KOPT-K1 (cell line): ENCODE results near the gene MYO1A.

Experiments used
- H3K27ac ChIP-seq: fragments of 200-600 bp; sonication (generic); 2 replicates; pipeline ENCODE4 v1.5.1; 2016; ENCODE audit warnings: antibody characterized with exemption, mild to moderate bottlenecking, low read depth, low read length; ENCODE audit not compliant: poor library complexity, severe bottlenecking
- H3K36me3 ChIP-seq: fragments of 200-600 bp; sonication (generic); 2 replicates; pipeline ENCODE4 v1.5.1; 2017; ENCODE audit warnings: antibody characterized with exemption, mild to moderate bottlenecking, low read length, moderate library complexity; ENCODE audit not compliant: insufficient read depth
- H3K9me3 ChIP-seq: fragments of 200-600 bp; sonication (generic); 2 replicates; pipeline ENCODE4 v1.5.1; 2017; ENCODE audit warnings: antibody characterized with exemption, low read length, mild to moderate bottlenecking; ENCODE audit not compliant: insufficient read depth, poor library complexity, severe bottlenecking

Gene MYO1A

DNA sequence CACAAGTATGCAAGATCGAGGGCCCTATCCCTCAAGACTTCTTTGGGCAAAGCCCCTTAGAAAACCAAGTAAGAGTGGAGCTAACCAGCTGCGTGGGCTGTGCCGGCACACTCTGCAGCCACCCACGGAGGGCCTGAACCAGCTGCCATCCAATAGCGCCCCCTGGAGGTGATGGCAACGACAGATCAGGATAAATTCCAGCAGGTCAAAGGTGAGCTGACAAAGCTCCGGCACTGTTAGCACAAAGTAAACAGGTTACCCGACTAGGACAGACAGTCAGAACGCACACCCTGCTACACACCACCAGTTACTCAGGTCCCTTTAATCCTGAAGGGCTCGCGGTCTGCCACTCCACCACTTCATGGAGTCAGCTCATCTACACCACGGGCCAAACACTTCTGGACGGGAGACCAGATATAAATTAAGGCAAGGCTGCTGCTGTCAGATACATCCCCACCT is 48.5 kb downstream of the MYO1A start:
- Histone ChIP-seq H3K36me3 (peaks cover 75% of the 10 kb centered on the region), H3K27ac (no peak overlapping the region), H3K9me3 (no peaks in the 10 kb centered on the region)

DNA sequence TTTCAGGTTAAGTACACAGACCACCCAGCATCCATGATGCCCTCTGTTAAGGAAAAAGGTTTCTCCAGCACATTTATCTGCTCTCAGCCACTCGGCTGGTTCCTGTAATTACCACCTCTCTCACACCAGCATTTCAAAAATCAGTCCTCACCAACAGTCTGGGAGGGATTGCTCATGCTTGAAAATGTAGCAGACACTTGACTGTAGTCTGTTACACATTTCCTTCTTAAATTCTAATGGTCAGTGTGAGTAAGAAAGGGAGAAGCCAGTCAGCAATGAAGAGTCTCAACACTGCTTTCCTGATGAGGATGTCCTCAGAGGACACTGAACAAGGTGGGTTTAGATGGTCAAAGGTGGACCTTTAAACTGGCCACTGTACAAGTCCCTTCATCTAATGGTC is 49.5 kb downstream of the MYO1A start:
- Histone ChIP-seq H3K36me3 (peaks cover 82% of the 10 kb centered on the region), H3K9me3 (no peaks in the 10 kb centered on the region), H3K27ac (no peak overlapping the region)

DNA sequence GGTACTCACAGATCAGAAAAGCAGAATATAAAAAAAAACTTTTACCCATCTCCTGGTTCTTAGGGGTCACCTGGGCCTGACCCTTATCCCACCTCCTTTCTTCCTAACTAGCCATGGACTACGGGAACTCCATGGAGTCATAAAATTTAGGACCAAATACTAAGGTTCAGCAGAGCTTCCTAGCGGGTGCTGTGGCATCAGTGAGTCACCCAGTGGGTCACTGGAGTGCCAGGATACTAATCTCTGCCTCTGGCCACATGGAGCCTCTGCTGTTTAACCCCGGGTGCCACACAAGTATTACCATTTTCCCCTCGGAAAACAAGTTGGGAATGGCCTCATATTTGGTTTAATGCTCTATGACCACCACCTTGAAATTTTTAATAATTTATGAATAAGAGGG is 50.5 kb downstream of the MYO1A start:
- Histone ChIP-seq H3K9me3 (no peaks in the 10 kb centered on the region), H3K27ac (no peak overlapping the region), H3K36me3 (peaks cover 78% of the 10 kb centered on the region)

DNA sequence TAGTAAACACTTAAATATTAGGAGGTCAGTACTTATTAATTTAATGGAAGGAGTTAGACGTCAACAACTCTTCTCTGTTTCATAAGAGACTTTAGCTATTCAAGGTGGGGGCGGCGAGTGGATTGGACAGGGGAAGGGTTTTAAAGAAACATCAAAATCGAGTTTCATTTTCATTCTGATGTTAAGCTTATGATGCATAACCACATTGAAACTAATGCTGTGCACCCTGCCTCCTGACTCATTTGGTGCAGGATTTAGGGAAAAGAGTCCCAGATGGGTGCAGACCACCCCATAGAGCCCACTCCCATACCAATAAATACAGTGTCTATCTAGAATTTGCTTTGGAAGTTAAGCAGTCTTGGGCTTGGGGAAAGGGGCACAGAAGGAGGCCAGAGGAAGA is 50.9 kb downstream of the MYO1A start:
- H3K9me3 ChIP-seq, result no peaks in the 10 kb centered on the region
- H3K36me3 ChIP-seq, result peaks cover 73% of the 10 kb centered on the region
- no peak overlapping the region for H3K27ac ChIP-seq

DNA sequence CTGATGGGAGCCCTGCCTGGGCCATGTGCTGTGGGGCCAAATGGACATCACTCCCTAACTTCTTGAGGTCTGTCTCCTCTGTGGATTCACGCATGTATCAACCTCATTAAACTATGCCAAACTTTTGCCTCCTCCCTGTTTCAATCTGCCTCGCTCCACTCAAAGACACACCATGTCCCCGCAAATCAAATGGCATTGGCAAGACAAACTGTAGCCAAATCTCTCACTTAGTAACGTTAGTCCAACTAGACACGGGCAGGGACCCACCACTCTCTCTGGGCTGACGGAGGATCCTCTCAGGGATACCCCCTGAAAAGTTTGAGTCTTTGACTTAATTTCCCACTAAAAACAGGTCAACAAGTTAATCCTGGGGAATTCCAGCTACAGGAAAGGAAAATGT is 51.6 kb downstream of the MYO1A start:
- Histone ChIP-seq H3K27ac (no peak overlapping the region), H3K36me3 (peaks cover 66% of the 10 kb centered on the region), H3K9me3 (no peaks in the 10 kb centered on the region)

DNA sequence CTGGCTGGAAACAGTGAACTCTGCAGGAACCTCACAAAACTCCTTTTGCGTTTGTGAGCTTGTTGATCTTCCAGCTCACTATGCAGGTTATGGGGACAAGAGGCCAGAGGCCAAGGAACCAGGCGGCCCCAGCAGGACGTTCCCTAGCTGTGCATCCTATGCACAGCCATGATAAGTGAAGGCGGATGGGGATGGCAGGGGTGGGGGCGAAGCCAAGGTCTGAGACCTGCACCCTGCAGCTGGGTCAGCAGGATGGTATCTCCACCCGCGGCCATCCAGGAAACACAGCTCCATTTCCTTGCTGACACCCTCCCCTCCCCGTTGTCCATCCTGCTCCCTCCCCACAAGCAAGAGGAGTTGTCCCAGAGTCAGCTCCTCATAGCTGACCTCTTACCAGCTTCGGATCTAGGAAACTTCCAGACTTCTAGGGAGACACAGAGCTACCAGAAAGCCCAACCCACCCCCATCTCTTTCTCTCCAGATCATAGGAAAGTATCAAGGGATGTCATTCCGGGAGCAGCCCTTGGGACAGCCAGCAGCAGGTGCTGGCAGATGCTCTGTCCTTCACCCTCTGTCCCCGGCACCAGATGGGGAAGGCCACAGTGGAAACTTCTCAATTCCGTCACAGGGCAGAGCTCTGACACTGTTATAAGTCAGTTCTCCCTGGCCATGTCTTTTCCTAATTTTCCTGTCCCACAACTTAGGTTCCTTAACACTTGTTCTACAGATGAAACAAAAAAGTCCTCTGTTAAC is 53.0 kb downstream of the MYO1A start:
- Histone ChIP-seq H3K27ac (no peak overlapping the region), H3K36me3 (peaks cover 53% of the 10 kb centered on the region), H3K9me3 (no peaks in the 10 kb centered on the region)

DNA sequence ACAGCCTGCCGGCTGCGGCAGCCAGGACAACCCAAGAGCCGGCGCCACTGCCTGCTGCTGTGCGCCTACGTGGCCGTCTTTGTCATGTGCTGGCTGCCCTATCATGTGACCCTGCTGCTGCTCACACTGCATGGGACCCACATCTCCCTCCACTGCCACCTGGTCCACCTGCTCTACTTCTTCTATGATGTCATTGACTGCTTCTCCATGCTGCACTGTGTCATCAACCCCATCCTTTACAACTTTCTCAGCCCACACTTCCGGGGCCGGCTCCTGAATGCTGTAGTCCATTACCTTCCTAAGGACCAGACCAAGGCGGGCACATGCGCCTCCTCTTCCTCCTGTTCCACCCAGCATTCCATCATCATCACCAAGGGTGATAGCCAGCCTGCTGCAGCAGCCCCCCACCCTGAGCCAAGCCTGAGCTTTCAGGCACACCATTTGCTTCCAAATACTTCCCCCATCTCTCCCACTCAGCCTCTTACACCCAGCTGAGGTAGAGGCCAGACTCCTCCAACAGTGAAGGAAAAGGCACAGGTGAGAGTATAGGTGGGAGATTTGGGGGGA is 53.9 kb downstream of the MYO1A start:
- peaks cover 43% of the 10 kb centered on the region for H3K36me3 ChIP-seq

DNA sequence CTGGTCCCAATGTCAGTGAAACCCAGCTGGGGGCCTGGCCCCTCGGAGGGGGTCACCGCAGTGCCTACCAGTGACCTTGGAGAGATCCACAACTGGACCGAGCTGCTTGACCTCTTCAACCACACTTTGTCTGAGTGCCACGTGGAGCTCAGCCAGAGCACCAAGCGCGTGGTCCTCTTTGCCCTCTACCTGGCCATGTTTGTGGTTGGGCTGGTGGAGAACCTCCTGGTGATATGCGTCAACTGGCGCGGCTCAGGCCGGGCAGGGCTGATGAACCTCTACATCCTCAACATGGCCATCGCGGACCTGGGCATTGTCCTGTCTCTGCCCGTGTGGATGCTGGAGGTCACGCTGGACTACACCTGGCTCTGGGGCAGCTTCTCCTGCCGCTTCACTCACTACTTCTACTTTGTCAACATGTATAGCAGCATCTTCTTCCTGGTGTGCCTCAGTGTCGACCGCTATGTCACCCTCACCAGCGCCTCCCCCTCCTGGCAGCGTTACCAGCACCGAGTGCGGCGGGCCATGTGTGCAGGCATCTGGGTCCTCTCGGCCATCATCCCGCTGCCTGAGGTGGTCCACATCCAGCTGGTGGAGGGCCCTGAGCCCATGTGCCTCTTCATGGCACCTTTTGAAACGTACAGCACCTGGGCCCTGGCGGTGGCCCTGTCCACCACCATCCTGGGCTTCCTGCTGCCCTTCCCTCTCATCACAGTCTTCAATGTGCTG is 54.6 kb downstream of the MYO1A start:
- no peak overlapping the region for H3K27ac ChIP-seq
- peaks cover 37% of the 10 kb centered on the region for H3K36me3 ChIP-seq
- H3K9me3 ChIP-seq, result no peaks in the 10 kb centered on the region

More for the DNA sequence above, 53.9 kb downstream of the MYO1A start:
- no peaks in the 10 kb centered on the region for H3K9me3 ChIP-seq
- H3K27ac ChIP-seq, result no peak overlapping the region

DNA sequence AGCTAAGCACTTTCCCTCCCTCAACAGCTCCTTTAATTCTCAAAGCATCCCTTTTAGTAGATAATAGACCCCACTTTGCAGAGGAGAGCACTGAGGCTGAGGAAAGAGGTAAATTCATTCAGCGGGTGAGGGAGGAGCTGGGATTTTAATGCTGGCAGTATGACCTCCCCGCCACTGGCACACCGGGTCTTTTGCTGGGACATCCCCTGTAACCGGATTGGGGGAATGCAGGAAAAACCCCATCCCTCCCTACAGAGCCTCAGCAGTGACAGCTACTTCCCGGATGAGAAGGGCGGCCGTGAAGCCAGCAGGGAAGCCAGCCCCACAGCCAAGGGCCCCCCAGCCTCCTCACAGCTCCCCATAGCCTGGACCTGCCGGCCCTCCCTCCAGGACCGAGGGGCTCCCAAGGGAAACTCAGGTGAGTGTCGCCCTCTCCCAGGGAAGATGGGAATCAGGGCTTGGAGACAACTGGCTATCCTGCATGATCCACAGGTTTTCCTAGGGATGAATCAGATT is 55.6 kb downstream of the MYO1A start:
- H3K27ac ChIP-seq, result no peak overlapping the region
- H3K36me3 ChIP-seq, result peaks cover 26% of the 10 kb centered on the region
- H3K9me3 ChIP-seq, result no peaks in the 10 kb centered on the region

DNA sequence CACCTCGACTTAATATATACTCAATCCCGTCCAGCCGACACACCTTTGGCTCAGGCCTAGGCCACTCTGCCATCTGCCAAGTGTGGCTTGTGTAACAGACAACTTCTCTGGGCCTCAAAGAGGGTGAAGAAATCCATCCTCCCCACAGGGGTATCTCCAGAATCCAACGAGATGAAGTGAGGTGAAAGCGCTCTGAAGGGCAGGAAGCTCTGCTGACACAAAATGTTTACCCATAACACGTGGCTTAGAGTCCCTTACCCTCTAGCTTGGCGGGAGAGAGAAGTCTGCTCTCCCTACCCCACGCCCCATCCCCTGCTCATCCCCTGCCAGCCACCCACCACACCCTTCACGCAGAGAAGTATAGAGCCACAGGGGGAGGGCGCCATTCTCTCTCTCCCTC is 56.6 kb downstream of the MYO1A start:
- no peak overlapping the region for H3K27ac ChIP-seq
- peaks cover 18% of the 10 kb centered on the region for H3K36me3 ChIP-seq
- H3K9me3 ChIP-seq, result no peaks in the 10 kb centered on the region

DNA sequence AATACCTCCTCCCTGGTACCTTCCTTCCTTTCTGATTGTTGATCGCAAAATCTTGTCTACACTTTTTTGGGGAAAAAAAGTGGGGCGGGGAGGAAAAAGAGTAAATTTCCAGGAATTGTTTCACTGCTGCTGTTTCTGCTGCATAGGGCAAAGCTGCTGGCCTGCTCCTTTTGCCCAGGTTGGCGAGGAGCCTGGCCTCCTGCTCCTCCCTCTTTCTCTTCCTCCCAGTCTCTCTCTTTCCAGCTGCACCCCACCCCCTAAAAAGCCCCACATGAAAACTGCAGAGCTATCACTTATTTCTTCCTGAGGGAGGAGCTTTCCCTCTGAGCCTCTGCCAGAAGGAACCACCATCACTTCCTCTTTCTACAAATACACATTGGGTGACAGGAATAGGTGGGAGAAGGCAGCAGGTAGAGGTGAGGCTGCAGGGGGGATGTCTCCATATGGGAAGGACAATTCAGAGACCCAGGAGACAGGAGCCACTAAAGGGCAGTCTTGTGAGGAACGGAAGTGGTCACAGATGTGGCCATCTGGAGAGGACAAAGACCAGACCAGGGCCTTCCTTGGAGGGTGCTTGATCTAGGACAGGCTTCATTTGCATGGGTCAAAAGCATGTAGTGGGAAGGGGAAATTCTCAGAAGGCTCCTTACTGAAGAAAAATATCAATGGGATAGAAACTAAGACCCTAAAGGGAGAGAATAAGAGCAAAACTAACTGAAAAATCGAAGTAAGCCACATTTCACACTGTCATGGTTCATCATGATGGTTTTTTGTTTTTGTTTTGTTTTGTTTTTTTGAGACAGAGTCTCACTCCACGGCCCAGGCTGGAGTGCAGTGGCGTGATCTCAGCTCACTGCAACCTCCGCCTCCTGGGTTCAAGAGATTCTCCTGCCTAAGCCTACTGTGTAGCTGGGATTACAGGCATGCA is 58.3 kb downstream of the MYO1A start:
- peaks cover 7% of the 10 kb centered on the region; the same call in 1 of the 2 replicates for H3K36me3 ChIP-seq
- no peak overlapping the region for H3K27ac ChIP-seq
- H3K9me3 ChIP-seq, result no peaks in the 10 kb centered on the region

DNA sequence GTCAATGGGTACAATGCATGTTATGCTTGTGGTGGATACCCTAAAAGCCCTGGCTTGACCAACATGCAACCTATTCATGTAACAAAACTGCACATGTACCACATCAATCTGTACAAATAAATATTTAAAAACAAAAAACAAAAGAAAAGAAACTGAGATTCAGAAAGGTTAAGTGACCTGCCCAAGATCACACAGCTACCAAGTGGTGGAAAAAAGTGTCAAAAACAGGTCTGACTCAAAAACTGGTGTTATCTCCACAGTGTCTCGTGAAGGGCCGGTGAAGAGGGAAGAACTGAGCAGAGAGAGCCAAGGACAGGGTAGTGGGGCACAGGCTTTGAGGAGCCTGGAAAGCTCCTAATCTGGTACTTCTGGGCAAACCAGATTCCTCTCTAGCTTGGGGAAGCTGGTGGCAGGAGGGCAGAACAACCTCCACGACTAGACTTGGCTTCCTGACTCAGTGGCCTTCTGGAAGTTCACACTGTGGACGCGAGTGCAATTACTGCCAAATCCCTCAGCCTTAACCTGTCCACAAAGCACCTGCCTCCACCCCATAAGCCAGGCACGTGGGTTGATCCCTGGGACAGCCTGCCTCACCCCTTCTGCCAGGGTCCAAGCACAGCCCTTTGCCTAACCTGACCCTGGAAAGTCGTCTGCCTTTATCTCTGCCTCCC is 59.1 kb downstream of the MYO1A start:
- Histone ChIP-seq H3K36me3 (no peaks in the 10 kb centered on the region), H3K27ac (no peak overlapping the region), H3K9me3 (no peaks in the 10 kb centered on the region)

DNA sequence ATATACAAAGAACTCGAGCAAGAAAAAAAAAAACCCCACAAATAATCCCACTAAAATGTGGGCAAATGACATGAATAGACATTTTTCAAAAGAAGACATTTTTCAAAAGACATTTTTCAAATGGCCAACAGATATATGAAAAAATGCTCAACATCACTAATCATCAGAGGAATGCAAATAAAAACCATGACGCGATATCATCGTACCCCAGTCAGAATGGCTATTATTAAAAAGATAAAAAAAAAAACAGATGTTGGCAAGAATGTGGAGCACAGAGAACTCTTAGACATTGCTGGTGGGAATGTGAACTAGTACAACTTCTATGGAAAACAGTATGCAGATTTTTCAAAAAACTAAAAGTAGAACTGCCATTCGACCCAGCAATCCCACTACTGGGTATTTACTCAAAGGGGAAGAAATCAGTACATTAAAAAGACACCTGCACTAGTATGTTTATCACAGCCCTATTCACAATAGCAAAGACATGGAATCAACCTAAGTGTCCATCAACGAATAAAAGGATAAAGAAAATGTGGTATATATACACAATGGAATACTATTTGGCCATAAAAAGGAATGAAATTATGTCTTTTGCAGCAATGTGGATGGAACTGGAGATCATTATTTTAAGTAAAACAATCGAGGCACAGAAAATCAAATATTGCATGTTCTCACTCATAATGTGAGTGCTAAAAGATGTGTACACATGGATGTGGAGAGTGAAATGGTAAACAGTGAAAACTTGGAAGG is 59.9 kb downstream of the MYO1A start:
- no peaks in the 10 kb centered on the region for H3K9me3 ChIP-seq

More for the DNA sequence above, 59.9 kb downstream of the MYO1A start:
- no peak overlapping the region for H3K27ac ChIP-seq
- no peaks in the 10 kb centered on the region for H3K36me3 ChIP-seq
